Anterior cingulate cortex (tissue), 58 donors: Measurements from ENCODE around the gene SMYD3.
"Not testable (repeated sequence)": the region's sequence is repeated elsewhere in the genome, so short reads cannot be mapped to it uniquely, and the experiment has no call there.

Experiments
- DNase-seq, 58 donors: peaks; one replicate each; lab custom pipeline; 2025; lab: John Stamatoyannopoulos, UW

Gene SMYD3

DNA sequence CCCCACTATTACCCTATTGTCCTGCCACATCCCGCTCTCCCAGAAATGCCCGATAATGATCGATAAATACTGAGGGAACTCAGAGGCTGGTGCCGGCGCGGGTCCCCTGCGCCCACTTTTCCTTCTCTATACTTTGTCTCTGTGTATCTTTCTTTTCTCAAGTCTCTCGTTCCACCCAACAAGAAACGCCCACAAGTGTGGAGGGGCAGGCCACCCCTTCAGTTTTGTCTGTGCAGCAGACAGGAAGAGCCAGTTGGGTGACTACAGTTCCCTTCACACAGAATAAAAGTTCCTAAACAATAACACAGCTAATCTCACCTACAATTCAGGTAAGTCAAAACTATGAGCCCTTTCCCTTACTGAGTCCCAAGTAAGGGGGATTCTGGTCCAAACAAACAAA lies 423.7 kb downstream of the SMYD3 start:
- DNase-seq, result no peak

DNA sequence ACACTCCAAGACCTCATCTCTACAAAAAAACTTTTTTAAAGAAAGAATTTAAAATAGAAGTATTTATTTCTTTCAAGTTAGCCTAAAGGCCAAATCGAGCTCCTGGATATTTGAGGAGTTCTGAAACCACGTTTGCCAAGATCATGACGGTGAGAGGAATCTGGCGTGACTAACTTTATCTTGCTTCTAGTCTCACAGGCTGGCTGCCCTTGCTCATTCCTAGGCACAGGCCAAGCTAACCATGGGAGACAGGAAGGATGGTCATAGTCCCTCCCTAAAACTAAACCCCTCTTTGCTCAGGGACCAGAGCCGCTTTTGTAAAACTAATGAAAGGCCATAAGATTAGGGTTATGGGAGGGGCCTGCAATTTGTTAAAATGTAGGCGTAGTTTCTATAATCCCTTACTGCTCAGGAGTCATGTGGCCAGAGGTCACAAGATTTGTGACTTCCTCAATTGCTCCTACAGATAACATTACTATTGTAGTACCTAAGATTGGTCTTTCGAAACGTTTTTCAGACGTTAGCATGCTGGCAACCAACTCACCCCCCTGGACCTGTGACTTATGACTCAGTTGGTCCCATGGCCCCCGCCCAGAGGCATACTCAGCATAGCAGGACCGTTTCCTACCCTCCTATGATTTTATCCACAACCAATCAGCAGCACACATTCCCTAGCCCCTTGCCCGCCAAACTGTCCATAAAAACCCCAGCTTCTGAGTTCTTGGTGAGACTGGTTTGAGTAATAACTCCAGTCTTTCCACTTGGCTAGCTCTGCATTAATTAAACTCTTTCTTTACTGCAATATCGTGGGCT lies 425.0 kb downstream of the SMYD3 start:
- no peak for DNase-seq

DNA sequence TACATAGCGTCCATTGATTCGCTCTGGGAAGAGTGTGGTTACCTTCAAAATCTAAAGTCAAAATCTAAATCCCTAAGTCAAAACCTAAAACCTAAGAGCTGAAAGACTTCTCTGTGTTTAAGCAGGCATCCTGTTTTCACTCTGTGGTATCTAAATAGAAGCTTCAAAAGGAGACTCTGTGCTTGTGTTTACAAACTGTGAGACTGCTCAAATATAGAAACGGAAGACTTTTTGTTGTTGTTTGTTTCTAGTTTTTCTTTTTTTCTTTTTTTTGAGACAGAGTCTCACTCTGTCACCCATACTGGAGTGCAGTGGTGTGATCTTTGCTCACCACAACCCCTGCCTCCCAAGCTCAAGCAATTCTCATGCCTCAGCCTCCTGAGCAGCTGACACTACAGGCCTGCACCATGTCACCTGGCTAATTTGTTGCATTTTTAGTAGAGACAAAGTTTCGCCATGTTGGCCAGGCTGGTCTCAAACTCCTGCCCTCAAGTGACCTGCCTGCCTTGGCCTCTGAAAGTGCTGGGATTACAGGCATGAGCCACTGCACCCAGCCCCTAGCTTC lies 425.9 kb downstream of the SMYD3 start:
- no peak for DNase-seq

DNA sequence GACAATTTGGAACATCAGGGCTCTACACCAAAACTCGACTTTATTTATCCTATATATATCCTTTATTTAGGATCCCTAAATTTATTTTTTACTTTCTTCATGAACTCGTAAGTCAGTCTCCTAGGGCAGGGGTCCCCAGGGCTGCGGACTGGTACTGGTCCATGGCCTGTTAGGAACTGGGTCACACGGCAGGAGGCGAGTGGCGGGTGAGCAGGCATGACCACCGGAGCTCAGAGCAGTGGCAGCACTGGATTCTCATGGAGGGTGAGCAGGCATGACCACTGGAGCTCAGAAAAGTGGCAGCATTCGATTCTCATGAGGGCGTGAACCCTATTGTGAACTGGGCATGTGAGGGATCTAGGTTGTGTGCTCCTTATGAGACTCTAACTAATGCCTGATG lies 427.0 kb downstream of the SMYD3 start:
- no peak for DNase-seq

DNA sequence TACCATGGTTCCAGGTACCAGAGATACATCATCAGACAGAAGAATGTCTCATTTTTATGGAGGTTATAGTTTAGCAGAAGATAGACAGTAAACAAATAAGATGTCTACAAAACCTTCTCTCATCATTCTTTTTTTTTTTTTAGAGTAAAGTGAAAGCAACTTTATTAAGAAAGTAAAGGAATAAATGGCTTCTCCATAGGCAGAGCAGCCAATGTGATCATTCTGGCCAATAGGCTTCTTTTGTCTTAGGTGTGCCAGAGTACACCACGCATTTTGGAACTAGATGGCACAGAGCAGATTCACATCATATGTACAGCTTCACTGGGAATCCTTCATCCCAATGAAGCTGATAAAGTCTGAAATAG lies 428.2 kb downstream of the SMYD3 start:
- no peak for DNase-seq

DNA sequence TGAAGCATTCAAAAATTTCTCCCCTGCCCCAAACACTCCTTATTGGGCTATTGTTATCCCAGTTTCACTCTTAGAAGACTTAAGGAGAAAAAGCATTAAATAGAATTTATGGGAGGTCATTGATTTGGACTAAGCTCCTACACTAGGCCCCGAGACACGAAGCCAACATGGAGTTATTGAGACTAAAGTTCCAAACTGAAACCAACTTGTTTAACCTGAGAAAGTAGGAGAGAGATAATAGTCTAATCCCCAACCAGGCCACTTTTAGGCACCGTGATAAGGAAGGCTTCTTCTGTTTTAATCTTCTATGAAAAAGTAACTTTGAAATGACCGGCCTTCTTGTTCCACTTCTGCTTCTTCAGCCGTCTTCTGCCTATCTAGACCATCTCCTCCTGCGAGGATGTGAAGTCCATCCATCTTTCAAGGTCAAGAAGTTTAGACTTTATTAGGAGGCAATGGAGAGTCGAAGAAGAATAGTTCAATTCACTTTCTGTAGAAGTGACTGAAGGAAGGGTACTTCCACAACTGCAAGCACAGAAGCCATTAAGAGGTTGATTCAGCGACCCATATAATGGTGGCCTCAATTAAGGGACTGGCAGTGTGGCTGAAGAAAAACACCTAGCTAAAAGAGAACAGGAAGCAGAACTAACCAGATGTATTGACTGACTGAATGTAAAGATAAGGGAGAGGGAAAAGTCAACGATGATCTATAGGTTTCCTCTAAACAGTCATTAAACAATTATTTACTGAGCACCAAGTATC lies 428.8 kb downstream of the SMYD3 start:
- no peak for DNase-seq

DNA sequence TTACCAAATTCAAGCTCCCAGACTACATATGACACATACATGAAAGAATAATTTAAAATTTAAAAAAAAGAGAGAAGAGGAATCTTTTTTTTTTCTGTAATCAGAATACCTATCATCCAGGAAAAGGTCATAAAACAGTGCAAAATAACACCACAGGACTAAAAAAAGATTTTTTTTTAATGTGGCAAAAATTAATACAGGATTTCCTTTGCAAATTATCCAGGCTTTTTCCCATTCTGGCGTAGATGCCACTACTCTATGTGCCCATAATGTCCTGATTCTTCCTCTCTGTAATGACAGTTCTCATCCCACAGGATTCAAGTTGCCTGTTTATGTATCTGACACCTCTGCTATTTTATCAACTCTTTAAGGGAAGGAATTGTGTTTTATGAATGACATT lies 429.6 kb downstream of the SMYD3 start:
- DNase-seq, result no peak

DNA sequence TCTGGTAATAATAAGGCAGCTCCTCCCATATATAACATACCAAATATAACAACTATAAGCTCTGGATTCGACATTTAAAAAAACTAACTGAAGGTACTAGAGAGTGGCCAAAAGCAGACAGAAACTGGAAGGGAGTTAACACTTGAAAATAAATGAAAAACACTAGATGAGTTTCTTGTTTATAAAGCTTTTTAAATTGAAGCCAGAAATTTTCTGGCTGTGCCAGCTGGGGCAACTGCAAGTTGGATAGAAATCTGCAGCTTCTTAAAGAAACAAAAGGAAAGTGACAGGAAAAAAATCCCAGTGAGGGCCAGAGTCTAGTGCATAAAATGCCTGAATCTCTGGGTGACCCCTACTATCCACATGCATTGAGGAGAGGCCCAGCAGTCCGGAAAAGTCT lies 432.7 kb downstream of the SMYD3 start:
- DNase-seq, result no peak

DNA sequence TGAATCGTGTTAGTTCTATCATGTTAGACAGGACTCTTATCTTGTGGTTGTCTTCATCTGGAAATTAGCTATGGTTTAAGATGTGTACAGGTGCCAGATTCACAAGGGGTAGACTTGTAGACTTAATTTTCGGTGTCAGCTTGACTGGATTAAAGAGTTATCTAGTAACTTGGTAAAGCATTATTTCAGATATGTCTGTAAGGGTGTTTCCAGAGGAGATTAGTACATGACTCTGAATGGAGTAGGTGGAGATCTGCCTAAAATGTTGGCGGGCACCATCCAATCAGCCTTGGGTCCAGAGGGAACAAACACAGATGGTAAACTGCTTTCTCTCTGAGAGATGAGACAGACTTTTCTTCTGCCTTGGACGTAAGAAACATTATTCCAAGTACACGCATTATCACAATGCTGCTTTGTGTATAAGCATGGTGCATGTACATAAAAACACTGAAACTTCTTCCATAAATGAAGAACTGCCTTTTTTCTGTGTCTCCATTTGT lies 434.6 kb downstream of the SMYD3 start:
- no peak for DNase-seq

DNA sequence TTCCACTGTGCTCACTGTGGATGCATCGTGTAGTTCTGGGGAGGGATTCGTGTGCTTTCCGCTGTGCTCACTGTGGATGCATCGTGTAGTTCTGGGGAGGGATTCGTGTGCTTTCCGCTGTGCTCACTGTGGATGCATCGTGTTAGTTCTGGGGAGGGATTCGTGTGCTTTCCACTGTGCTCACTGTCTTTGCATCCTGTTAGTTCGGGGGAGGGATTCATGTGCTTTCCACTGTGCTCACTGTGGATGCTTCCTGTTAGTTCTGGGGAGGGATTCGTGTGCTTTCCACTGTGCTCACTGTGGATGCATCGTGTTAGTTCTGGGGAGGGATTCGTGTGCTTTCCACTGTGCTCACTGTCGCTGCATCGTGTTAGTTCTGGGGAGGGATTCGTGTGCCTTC lies 435.1 kb downstream of the SMYD3 start:
- DNase-seq, result not testable (repeated sequence)

DNA sequence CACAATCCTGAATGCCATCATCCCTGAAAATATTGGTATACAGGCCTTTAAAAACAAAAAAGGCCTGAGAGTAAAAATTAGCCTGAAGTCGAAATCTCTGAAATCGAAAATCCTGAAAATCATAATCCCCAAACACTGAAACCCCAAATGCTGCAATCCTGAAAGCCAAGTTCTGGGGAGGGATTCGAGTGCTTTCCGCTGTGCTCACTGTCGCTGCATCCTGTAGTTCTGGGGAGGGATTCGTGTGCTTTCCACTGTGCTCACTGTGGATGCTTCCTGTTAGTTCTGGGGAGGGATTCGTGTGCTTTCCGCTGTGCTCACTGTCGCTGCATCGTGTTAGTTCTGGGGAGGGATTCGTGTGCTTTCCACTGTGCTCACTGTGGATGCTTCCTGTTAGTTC lies 435.5 kb downstream of the SMYD3 start:
- DNase-seq, result not testable (repeated sequence)

DNA sequence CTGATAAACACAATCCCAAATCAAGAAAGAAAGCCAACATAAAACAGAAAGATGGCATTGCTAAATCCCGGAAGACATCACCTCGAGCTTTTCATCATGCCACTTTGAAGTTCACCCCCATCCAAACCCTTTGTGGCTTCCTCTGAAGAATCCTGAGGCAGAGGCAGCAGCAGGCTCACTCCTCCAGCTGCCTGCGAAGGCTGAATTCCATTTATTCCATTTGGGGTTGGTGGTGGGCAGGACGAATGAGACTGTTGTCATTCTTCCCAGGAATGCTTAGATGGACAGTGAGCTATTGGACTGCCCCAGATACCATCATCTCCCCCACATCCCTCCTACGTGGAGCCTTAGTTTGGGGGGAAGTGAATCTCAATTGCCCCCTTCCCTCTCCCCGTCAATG lies 437.5 kb downstream of the SMYD3 start:
- DNase-seq, result no peak

DNA sequence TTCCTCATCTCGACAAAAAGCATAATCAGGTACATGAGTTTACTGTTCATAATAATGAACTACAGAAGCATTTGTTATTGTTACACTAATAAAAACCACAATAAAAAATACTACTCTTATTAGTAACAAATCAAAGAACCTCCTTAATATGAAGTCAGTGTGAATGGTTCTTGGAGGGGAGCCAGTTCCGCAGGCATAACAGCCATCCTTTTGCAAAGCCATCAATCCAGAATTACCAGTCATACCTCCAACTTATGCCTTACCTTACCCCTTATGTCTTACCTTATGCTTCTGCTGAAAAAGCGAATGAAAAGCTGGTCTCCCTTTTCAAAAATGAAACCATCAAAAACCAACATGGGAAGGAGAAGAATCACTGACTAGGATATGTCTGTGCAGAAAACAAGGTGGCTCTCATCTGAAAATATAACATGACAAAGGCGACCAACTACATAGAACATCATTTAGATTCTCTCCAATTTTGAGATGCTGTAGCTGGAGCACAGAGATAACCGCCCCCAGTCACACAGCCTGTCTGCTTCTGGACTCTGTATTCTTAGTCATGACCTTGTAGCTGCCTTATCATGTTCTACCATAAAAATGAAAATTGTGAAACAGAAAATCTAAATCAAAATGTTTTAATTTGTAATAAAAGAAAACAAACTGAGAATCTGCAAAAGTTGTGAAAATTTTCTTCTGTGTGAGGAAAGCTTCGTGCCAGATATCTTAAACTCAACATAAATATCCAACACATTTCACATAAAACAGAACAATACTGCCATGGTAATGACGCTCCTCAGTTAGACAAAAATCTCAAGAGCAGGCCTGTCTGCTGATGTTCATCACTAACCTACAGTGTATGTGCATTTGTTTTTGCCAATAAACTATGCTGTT lies 438.2 kb downstream of the SMYD3 start:
- DNase-seq, result no peak

DNA sequence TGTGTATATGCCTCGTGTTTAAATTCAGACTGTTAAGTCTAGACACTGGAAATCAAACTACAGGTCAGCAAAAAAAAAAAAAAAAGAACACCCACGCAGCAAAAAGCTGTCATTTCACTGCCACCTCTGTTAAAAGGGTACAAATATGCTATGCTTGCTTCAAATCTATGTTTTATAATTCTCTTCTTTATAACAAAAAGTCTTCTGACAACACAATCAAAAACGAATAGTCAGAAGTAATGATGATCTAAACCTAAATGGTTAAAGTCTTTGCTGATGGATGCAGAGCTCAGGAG lies 438.9 kb downstream of the SMYD3 start:
- DNase-seq, result no peak

DNA sequence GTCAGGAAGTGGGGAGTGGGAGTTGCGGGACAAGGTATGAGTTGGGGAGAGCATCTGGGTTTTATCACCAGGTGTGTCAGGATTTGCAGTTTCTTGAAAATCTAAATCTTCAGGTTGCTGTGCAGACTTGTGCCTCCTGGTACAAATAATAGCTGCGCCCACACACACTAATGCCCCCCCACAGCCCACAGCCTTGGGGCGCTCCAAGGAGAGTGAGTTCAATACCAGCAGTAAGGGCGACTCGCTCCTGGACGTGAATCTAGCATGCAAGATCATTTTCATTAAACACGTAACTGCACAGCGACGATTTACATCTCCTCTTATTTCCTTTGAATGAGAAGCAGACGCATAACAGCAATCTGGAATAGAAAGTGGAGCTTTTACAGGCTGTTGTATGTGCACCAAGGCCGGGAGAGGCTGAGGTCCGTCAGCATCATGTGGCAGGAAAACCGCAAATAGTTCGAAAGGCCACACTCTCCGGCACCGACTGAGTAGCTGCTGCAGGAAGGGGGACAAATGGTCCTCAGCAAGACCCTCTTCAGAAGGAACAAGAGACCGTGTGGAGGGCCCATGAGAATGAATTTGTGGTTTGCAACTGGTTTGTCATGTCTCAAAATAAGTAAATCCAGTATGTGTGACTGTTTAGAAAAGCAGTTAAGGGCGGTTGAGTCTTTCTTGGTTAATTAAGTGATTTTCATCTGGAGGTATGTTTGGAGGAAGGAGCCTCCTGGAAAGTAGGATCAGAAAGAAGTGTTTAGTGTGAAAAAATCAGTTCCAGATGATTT lies 439.5 kb downstream of the SMYD3 start:
- DNase-seq, result no peak

DNA sequence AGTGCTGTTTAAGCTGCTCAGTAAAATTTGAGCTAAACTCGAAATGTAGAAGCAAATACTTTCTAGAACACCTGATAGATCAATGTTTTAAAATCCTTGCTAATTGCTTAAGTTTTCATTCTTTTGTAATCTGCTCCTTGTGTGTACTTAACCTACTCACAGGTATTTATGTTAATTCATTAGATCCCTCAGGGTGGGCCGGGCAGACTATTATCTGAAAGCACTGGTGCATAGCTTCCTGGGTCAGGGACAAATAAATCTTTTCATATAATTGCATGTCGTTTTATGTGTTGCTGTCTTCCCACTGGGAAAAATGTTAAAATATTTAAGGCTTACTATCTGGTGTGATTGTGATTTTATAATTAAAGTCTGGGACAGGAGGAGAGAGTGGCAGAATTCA lies 440.5 kb downstream of the SMYD3 start:
- DNase-seq, result no peak

DNA sequence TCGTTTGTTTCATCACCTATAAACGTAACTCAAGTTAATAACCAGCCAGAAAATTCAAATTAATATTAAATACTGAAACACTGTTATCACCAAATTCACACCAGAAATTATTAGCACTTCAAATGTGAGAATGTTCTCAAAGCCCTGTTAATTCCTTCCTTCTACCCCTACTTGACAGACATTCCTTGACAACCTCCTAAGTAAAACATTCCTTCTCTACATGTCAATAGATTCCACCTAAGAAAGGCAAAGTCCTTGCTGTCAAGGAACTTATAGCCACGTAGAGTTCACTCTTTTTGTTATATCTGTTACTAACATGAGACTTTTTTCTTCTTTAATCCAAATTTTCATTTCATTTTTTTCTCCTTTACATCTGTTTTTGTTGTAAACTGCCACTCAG lies 441.5 kb downstream of the SMYD3 start:
- no peak for DNase-seq

DNA sequence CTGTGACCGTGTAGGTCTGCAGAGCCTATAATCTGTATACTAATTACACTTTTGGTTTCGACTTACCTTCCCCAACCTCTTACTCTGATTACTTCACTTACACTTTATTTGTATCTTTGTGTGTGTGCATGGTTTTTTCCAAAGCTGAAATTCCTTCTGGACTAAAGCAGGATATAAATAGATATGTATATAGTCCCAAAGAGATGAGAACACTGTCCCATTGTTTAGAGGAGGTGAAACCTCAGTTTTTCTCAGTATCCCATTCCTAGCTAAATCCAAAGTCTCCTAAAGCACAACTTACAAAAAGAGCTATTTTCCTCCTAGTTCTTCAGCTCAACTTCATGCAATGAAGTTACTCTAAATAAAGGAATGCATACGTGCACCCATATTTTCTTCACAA lies 442.2 kb downstream of the SMYD3 start:
- no peak for DNase-seq

DNA sequence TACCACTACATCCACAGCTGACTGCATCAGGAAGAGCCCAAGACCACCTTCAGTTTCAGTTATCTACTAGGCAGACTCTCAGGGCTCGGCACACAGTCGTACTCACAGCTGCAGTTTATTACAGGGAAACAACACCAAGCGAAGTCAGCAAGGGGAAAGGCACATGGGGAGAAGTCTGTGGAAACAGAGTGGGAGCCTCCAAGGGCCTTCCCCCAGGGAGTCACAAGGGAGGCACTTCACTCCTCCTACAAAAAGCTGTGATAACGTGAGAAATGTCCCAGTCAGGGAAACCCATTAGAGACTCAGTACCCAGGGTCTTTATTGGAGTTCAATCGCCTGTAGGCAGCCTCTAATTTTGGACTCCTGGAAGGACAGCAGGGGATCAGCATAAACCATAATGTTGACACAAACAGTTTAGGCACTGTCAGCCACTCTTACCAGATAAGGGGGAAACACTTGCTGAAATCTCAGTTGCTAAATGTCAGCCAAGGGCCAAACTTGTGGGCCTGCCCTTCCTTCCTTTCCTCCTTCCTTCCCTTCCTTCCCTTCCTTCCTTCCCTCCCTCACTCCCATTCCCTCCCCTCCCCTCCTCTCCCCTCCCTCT lies 444.0 kb downstream of the SMYD3 start:
- no peak for DNase-seq

DNA sequence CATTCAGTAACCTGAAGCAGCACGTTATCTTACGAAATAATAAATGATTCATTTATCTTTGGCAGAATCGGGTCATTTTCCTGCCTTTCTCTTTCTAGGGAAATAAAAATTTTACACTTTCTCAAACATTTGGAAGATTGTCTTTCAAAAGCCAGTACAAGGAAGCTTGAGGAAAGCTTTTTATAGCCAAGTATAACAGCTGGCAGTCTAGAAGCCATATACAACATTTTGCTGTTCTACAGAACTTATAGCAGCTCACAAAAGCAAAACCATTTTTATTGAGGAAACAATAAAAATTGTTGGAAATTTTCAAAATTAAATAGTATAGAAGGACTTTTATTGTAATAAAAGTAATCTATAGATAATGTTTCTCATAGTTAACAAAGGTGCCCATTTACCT lies 448.6 kb downstream of the SMYD3 start:
- no peak for DNase-seq
